ENCODE data around the gene ALKBH8.
"Not testable (repeated sequence)": the region's sequence is repeated elsewhere in the genome, so short reads cannot be mapped to it uniquely, and the experiment has no call there.

DNA sequence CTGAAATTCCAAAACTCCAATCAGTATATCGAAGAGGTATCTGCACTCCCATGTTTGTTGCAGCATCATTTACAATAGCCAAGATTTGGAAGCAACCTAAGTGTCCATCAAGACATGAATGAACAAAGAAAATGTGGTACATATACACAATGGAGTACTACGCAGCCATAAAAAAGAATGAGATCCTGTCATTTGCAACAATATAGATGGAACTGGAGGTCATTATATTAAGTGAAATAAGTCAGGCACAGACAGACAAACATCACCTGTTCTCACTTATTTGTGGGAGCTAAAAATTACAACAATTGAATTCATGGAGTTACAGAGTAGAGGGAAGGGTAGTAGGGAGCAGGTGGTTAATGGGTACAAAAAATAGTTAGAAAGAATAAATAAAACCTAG lies 13.6 kb upstream of the ALKBH8 start:
- TF ChIP-seq, protein P1, sequence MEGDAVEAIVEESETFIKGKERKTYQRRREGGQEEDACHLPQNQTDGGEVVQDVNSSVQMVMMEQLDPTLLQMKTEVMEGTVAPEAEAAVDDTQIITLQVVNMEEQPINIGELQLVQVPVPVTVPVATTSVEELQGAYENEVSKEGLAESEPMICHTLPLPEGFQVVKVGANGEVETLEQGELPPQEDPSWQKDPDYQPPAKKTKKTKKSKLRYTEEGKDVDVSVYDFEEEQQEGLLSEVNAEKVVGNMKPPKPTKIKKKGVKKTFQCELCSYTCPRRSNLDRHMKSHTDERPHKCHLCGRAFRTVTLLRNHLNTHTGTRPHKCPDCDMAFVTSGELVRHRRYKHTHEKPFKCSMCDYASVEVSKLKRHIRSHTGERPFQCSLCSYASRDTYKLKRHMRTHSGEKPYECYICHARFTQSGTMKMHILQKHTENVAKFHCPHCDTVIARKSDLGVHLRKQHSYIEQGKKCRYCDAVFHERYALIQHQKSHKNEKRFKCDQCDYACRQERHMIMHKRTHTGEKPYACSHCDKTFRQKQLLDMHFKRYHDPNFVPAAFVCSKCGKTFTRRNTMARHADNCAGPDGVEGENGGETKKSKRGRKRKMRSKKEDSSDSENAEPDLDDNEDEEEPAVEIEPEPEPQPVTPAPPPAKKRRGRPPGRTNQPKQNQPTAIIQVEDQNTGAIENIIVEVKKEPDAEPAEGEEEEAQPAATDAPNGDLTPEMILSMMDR (IDR thresholded peaks at IDR 0.05; ENCODE audit: poor library complexity), result not testable (repeated sequence)
- TF ChIP-seq EZH2phosphoT487 (IDR thresholded peaks at IDR 0.05; ENCODE audit: low read depth, severe bottlenecking, unreplicated experiment); EZH2 (IDR thresholded peaks at IDR 0.05; ENCODE audit: borderline replicate concordance): not testable (repeated sequence)

All from hepatocyte (in vitro differentiated cells).